DOHH2 (cell line): ENCODE results near the gene POLA1.

ENCODE experiments used
- CTCF ChIP-seq: fragments of 200-600 bp; sonication (generic); IDR thresholded peaks from one replicate; pipeline ENCODE4 v1.5.1; 2014; ENCODE audit warnings: antibody characterized with exemption, mild to moderate bottlenecking, low read depth, low read length; ENCODE audit not compliant: poor library complexity, severe bottlenecking
- EZH2phosphoT487 ChIP-seq: fragments of 200-600 bp; sonication (generic); IDR thresholded peaks from 2 replicates; pipeline ENCODE4 v1.6.1; 2017; ENCODE audit warnings: borderline replicate concordance, mild to moderate bottlenecking, antibody characterized with exemption, low read length, moderate library complexity, mixed read lengths

- TF ChIP-seq CTCF (no peak), EZH2phosphoT487 (no peak)
Observed at GRCh38 chrX:24954732-24955131, 261.0 kb downstream of the POLA1 start.
